GM23248 (cell line): ENCODE measurements around the gene CLINT1. TPM values are rescaled to one million over a fixed set of nuclear protein-coding genes. Genes with fewer than 3 reads are reported as not detected.
A peak's percentile ranks its signal among the peaks of the same experiment; 100 is the strongest.

ENCODE experiments used
- DNase-seq: peaks from one replicate; pipeline ENCODE4 v3.0.0-alpha.2; 2015
- H2AFZ ChIP-seq: fragments of 200-600 bp; sonication (generic); 2 replicates; pipeline ENCODE4 v1.6.1; 2016; ENCODE audit warnings: antibody characterized with exemption
- H3F3A ChIP-seq: fragments of 200-600 bp; sonication (generic); 2 replicates; pipeline ENCODE4 v1.6.1; 2016; ENCODE audit warnings: mild to moderate bottlenecking, antibody characterized with exemption, mixed run types; ENCODE audit not compliant: insufficient read depth
- H3K27ac ChIP-seq: fragments of 200-600 bp; sonication (generic); 2 replicates; pipeline ENCODE4 v1.5.1; 2016; ENCODE audit warnings: mild to moderate bottlenecking
- H3K27me3 ChIP-seq: fragments of 200-600 bp; sonication (generic); replicated peaks from 2 replicates; pipeline ENCODE4 v1.6.1; 2016; ENCODE audit warnings: mild to moderate bottlenecking; ENCODE audit not compliant: insufficient read depth
- H3K36me3 ChIP-seq: fragments of 200-600 bp; sonication (generic); 2 replicates; pipeline ENCODE4 v1.6.1; 2016; ENCODE audit warnings: low read depth, mild to moderate bottlenecking
- H3K4me1 ChIP-seq: fragments of 200-600 bp; sonication (generic); 2 replicates; pipeline ENCODE4 v1.6.1; 2016; ENCODE audit warnings: mild to moderate bottlenecking; ENCODE audit not compliant: insufficient read depth
- H3K4me2 ChIP-seq: fragments of 200-600 bp; sonication (generic); one replicate; pipeline ENCODE4 v1.6.1; 2016; ENCODE audit warnings: mild to moderate bottlenecking; ENCODE audit not compliant: unreplicated experiment
- H3K4me3 ChIP-seq: fragments of 200-600 bp; sonication (generic); 2 replicates; pipeline ENCODE4 v1.5.1; 2016; ENCODE audit warnings: mild to moderate bottlenecking
- H3K79me2 ChIP-seq: fragments of 200-600 bp; sonication (generic); 2 replicates; pipeline ENCODE4 v1.6.1; 2016; ENCODE audit warnings: mild to moderate bottlenecking; ENCODE audit not compliant: insufficient read depth
- H3K9ac ChIP-seq: fragments of 200-600 bp; sonication (generic); 2 replicates; pipeline ENCODE4 v1.6.1; 2016; ENCODE audit warnings: mild to moderate bottlenecking
- H3K9me2 ChIP-seq: fragments of 200-600 bp; sonication (generic); 2 replicates; pipeline ENCODE4 v1.6.1; 2016; ENCODE audit warnings: mixed run types, mild to moderate bottlenecking, moderate library complexity; ENCODE audit not compliant: insufficient read depth
- H3K9me3 ChIP-seq: fragments of 200-600 bp; sonication (generic); one replicate; pipeline ENCODE4 v1.6.1; 2017; ENCODE audit warnings: low read depth
- H4K20me1 ChIP-seq: fragments of 200-600 bp; sonication (generic); 2 replicates; pipeline ENCODE4 v1.6.0; 2016; ENCODE audit not compliant: insufficient read depth
- EZH2 ChIP-seq: fragments of 200-600 bp; sonication (generic); IDR thresholded peaks from 2 replicates; pipeline ENCODE4 v1.6.1; 2018; ENCODE audit warnings: antibody characterized with exemption, mild to moderate bottlenecking; ENCODE audit not compliant: insufficient read depth, poor library complexity, severe bottlenecking
- EZH2phosphoT487 ChIP-seq: fragments of 200-600 bp; sonication (generic); IDR thresholded peaks from 2 replicates; pipeline ENCODE4 v1.6.1; 2018; ENCODE audit warnings: antibody characterized with exemption, moderate library complexity, mild to moderate bottlenecking, low read depth; ENCODE audit not compliant: insufficient read depth
- WGBS, 2 experiments: methylation state at CpG; one replicate each; pipeline ENCODE4 v1.1.6; 2015 to 2017; ENCODE audit warnings: low lambda C conversion rate in 2 of 2, low coverage in 1 of 2; ENCODE audit errors: missing lambda C conversion rate in 2 of 2; 5-methylcytosine and 5-hydroxymethylcytosine counted together
- in situ Hi-C: fragments of 300-500 bp; cut with MboI; formaldehyde crosslinking; loops from 2 replicates; pipeline ENCODE4 v1.15.0; 2020
- polyA plus RNA-seq: library from polyadenylated mRNA; unstranded; fragments of >200 nt; fragmentation: Nextera tagmentation; extraction: Ambion mirVana; gene quantifications from 2 replicates; pipeline ENCODE4 v1.2.1, GENCODE V29; 2016
- total RNA-seq: library from RNA; depleted of rRNA; stranded (reverse); fragments of >200 nt; shearing (Covaris generic); gene quantifications from 2 replicates; pipeline ENCODE4 v1.2.3, GENCODE V29; 2014

CLINT1 gene
- total and polyA plus RNA-seq, 2 experiments from 2014 or later, result 56.1 to 68.4 TPM

- in situ Hi-C loops, result loop anchor here (25.0 kb wide), 1 partner anchor 1317 kb away; no protein-coding TSS in a partner anchor
- WGBS, 2 experiments, result 27 to 28% methylated on average over 6 of the region's 6 CpGs
- H3K9me3 ChIP-seq, result no peaks in the 10 kb centered on the region
- peaks cover 17% of the 10 kb centered on the region for H3K4me1 ChIP-seq
- no peak overlapping the region for H3K4me2 ChIP-seq
- DNase-seq, result peak; percentile 79
- H3K9me2 ChIP-seq, result no peaks in the 10 kb centered on the region
- peaks cover 9% of the 10 kb centered on the region for H3K36me3 ChIP-seq
- H3K9ac ChIP-seq, result no peak overlapping the region
- no peak overlapping the region for H2AFZ ChIP-seq
- peaks cover 100% of the 10 kb centered on the region for H3K79me2 ChIP-seq
- no peaks in the 10 kb centered on the region for H3K27me3 ChIP-seq
- H4K20me1 ChIP-seq, result peaks cover 49% of the 10 kb centered on the region
- H3K4me3 ChIP-seq, result no peak overlapping the region
- TF ChIP-seq EZH2phosphoT487 (no peak), EZH2 (no peak)
- H3F3A ChIP-seq, result peaks cover 16% of the 10 kb centered on the region; the same call in 1 of the 2 replicates
- H3K27ac ChIP-seq, result no peak overlapping the region
Observed at GRCh38 chr5:157820593-157821252, 38.2 kb downstream of the CLINT1 start.

- Histone ChIP-seq H3K27ac (no peak overlapping the region), H4K20me1 (peaks cover 39% of the 10 kb centered on the region), H3K36me3 (peaks cover 10% of the 10 kb centered on the region), H3K9ac (no peak overlapping the region), H3F3A (peaks cover 16% of the 10 kb centered on the region; the same call in 1 of the 2 replicates), H2AFZ (no peak overlapping the region), H3K9me3 (no peaks in the 10 kb centered on the region), H3K4me1 (peaks cover 16% of the 10 kb centered on the region), H3K27me3 (no peaks in the 10 kb centered on the region), H3K79me2 (peaks cover 100% of the 10 kb centered on the region), H3K4me2 (no peak overlapping the region), H3K4me3 (no peak overlapping the region), H3K9me2 (no peaks in the 10 kb centered on the region)
- in situ Hi-C loops, result loop anchor here (25.0 kb wide), 1 partner anchor 1318 kb away; no protein-coding TSS in a partner anchor
- DNase-seq, result no peak
- WGBS, 2 experiments, result 80 to 82% methylated on average over 3 of the region's 3 CpGs
- TF ChIP-seq EZH2phosphoT487, result no peak
- TF ChIP-seq EZH2, result no peak
Observed at GRCh38 chr5:157819502-157820115, 39.3 kb downstream of the CLINT1 start.

- TF ChIP-seq EZH2phosphoT487, result no peak
- no peak for TF ChIP-seq EZH2
- Histone ChIP-seq H4K20me1 (peaks cover 29% of the 10 kb centered on the region), H3K9ac (no peak overlapping the region), H3K27me3 (no peaks in the 10 kb centered on the region), H3K4me1 (peaks cover 16% of the 10 kb centered on the region), H3K9me2 (no peaks in the 10 kb centered on the region), H3K27ac (no peak overlapping the region), H3K36me3 (peaks cover 20% of the 10 kb centered on the region), H2AFZ (no peak overlapping the region), H3K9me3 (no peaks in the 10 kb centered on the region), H3K4me2 (no peak overlapping the region), H3K79me2 (peaks cover 94% of the 10 kb centered on the region), H3K4me3 (no peak overlapping the region), H3F3A (peaks cover 16% of the 10 kb centered on the region; the same call in 1 of the 2 replicates)
- in situ Hi-C loops, result loop anchor here (25.0 kb wide), 1 partner anchor 1319 kb away; no protein-coding TSS in a partner anchor
- 98% methylated on average over 2 of the region's 2 CpGs for WGBS, 2 experiments
- no peak for DNase-seq
Observed at GRCh38 chr5:157818368-157818767, 40.6 kb downstream of the CLINT1 start.

GRCh38 chr5:157817928-157818327, 41.0 kb downstream of the CLINT1 start:
- Histone ChIP-seq H4K20me1 (peaks cover 29% of the 10 kb centered on the region), H3K9me2 (no peaks in the 10 kb centered on the region), H3K36me3 (peaks cover 24% of the 10 kb centered on the region), H2AFZ (no peak overlapping the region), H3K79me2 (peaks cover 90% of the 10 kb centered on the region), H3K4me2 (no peak overlapping the region), H3K4me3 (no peak overlapping the region), H3F3A (peaks cover 16% of the 10 kb centered on the region; the same call in 1 of the 2 replicates), H3K9ac (no peak overlapping the region), H3K9me3 (no peaks in the 10 kb centered on the region), H3K27me3 (no peaks in the 10 kb centered on the region), H3K27ac (no peak overlapping the region), H3K4me1 (peaks cover 16% of the 10 kb centered on the region)
- in situ Hi-C loops, result loop anchor here (25.0 kb wide), 1 partner anchor 1319 kb away; no protein-coding TSS in a partner anchor
- TF ChIP-seq EZH2, result no peak
- TF ChIP-seq EZH2phosphoT487, result no peak
- no peak for DNase-seq
- 89 to 99% methylated on average over 2 of the region's 2 CpGs for WGBS, 2 experiments
